ENCODE results near the gene GALNT9. TPM values are rescaled to one million over a fixed set of nuclear protein-coding genes. Genes with fewer than 3 reads are reported as not detected.
"Not testable (repeated sequence)": the region's sequence is repeated elsewhere in the genome, so short reads cannot be mapped to it uniquely, and the experiment has no call there.

GALNT9 gene
- total RNA-seq, 1 experiment from 2014 or later: 1.7 TPM

- no peak for DNase-seq (ENCODE audit: low spot score)
These were observed 78.1 kb downstream of the GALNT9 start for GRCh38 chr12:132251310-132251709.

GRCh38 chr12:132250707-132251106 lies 78.7 kb downstream of the GALNT9 start:
- DNase-seq (ENCODE audit: low spot score): no peak

DNA sequence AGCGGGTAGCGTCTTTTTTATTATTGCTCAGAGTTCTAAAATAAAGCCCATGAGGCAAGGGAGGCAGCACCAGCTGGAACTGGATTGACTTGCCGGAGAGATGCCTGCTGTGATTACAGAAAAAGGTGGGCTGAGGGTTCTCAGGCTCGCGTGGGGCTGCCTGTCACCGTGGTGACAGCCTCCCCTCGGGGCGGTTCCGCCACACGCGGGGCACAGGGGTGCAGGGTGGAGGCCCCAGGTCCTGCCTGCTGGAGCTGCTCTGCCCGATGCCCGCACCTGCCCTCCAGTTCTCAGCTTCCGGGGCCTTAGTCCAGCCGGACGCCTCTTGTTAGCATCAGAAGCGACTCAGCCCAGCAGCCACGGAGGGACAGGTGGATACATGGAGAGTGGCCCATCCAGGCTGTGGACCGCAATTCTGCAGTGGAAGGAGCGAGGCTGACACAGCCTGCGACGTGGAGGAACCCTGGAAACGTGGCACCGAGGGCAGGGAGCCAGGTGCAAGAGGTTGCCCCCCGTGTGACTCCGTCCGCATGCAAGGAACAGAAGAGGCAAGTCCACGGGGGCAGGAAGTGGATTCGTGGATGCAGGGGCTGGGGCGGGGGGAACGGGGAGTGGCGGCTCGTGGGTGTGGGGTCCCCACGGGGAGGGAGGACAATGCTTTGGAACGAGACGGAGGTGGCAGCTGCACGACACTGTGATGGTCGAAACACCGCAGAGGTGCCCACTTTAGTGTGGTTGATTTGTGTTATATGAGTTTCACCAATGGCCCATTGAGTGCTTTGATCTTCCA lies 79.5 kb downstream of the GALNT9 start:
- no peak for DNase-seq (ENCODE audit: low spot score)

DNA sequence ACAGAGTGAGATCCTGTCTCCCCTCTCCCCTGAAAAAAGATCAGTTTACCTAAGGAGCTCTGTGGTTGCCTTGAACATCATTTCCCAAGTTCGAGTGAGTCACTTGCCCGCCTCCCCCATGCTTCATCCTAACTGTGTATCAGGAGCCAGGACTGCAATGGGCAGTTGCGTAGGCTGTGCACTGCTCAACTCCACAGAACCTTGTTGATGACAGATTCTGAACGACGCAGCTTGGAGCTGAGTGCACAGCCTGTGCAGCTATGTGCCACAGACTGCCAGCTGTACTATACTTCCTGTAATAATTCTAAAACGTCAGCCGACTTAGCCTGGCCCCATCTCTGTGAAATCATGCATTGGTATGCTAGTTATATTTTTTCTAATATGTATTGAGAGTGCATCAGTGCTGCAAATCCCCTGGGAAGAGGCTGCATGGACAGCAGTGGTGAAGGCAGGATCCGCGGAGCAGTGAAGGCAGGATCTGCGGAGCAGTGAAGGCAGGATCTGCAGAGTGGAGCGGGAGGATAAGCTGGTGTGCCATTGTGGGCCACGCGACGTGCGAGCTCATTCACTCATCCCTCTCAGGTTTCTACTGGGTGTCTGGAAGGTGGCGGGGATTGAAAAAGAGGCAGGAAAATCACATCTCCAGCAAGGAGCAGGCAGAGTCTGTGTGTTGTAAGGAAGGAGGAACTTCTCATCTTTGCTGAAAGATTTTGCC lies 80.8 kb downstream of the GALNT9 start:
- DNase-seq (ENCODE audit: low spot score): no peak

DNA sequence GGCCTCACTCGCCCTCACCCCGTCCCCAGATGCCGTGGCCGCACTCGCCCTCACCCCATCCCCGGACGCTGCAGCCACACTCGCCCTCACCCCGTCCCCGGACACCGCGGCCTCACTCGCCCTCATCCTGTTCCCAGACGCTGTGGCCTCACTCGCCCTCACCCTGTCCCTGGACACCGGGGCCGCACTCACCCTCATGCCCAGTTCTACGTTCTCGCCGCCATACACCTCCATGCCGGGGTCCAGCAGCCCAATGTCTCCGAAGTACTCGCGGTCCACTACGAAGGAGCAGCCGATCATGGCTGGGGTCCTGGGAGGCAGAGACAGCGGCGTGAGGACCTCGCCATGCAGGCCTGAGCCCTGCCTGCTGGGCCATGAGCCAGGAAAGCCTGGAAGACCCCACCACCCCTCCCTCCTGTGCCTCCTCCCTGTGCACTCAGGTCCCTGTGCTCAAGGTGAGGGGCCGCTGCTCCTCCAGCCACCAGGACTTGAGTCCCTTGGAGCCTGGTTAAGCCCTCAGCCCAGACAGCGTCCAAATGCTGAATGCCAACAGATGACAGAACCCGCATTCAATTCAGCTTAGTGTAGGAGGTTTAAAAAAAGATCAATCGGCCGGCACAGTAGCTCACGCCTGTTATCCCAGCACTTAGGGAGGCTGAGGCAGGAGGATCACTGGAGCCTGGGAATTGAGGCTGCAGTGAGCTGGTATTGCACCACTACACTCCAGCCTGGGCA lies 81.5 kb downstream of the GALNT9 start:
- no peak for DNase-seq (ENCODE audit: low spot score)

- no peak for DNase-seq (ENCODE audit: low spot score)
These were observed 82.2 kb downstream of the GALNT9 start for GRCh38 chr12:132246997-132247717.

DNA sequence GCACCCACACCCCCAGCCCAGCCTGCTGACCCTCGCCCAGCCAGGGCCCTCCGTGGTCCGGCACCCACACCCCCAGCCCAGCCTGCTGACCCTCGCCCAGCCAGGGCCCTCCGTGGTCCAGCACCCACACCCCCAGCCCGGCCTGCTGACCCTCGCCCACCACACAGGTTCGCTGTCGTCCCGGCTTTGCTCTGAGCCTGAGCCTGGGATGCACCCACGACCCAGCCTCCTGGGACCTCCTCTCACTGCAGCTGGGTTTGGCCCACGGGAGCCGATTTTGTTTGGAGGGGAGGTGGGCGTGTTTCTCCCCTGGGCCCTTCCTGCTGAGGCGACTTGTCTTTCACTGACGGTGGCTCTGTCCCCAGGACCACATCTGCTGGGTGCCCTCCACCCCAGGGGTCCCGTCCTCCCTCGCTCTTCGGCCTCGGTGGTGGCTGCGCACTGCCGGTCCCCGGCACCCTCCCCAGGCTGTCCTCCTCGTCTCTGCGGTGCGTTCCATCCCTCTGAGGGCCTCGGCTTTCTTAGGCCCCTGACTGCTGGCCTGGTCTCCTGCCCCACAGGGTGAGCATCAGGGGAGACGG lies 83.8 kb downstream of the GALNT9 start:
- DNase-seq (ENCODE audit: low spot score): no peak

DNA sequence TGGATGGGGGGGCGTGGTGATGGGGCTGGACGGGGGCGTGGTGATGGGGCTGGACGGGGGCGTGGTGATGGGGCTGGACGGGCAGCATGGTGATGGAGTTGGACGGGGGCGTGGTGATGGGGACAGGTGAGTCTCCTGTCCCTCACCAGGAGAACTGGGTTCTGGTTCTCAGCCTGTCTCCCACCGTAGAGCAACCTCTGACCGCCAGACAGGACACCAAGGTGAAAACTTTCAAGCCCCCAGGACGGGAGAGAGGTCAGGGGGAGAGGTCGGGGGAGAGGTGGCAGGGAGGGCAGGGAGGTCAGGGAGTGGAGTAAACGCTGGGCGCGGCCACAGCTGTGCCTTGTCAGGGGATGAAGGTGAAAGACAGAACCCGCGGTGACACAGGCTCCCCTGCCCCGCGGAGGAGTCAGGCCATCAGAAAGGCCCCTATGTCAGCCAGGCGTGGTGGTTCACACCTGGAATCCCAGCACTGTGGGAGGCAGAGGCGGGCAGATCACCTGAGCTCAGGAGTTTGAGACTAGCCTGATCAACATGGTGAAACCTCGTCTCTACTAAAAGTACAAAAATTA lies 84.6 kb downstream of the GALNT9 start:
- no peak for DNase-seq (ENCODE audit: low spot score)

DNA sequence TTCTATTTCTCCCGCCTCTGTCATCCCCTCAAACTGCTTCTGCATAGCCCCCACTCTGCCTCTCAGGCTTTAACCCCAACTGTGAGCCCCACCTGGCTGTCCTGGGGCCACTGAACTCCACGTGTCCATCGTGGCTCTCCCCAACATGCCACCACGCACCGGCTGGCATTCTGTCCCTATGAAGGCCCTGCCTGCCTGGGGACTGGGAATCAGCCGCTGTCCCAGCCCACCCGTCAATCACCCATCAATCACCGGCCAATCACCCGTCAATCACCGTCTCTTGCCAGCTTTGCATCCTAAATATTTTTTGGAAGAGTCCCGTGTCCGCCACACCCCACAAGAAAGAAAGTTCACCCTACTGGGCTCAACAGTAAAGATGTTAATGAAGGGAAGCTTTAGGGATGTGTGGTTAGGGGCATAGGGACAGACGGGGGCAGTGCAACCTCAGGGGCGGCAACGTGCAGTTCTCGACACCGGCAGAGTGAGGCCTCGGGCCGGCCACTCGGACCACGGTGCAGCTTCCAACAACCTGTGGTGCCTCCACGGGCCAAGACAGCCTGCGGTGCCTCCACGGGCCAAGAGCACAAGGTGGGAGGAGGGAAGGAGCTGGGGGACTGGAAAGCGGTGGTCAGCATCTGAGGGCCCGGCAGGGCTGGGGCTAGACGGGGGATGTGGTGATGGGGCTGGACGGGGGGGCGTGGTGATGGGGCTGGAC lies 85.6 kb downstream of the GALNT9 start:
- DNase-seq (ENCODE audit: low spot score): no peak

- not testable (repeated sequence) for DNase-seq (ENCODE audit: low spot score)
These were observed 86.2 kb downstream of the GALNT9 start for GRCh38 chr12:132243171-132243570.

GRCh38 chr12:132240669-132241007 lies 88.8 kb downstream of the GALNT9 start:
- DNase-seq (ENCODE audit: low spot score): not testable (repeated sequence)

GRCh38 chr12:132239796-132240668 lies 89.4 kb downstream of the GALNT9 start:
- DNase-seq (ENCODE audit: low spot score): no peak

DNA sequence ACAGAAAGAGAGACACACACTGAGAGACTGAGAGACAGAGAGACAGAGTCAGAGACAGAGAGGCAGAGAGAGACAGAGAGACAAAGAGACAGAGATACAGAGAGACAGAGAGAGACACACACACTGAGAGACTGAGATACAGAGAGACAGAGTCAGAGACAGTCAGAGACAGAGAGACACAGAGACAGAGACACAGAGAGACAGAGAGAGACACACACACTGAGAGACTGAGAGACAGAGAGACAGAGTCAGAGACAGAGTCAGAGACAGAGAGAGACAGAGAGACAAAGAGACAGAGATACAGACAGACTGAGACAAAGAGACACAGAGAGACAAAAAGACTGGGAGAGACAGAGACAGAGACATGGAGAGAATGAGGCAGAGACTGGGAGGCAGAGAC lies 90.0 kb downstream of the GALNT9 start:
- no peak for DNase-seq (ENCODE audit: low spot score)

DNA sequence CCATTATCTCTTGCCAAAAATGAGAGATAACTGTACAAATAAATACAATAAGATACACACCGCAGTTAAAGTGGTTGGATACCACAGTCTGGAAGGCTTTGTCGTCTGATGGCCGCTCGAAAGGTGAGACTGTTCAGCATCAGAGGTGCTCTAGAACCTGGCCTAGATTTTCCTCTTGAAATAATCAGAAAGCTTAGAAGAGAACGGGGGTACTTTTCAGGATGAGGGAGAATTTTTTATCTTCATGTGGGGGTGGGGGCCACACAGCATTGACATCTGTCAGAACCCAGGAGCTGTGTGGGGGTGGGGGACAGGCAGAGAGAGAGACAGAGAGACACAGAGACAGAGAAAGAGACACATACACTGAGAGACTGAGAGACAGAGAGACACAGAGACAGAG lies 90.5 kb downstream of the GALNT9 start:
- DNase-seq (ENCODE audit: low spot score): no peak

DNA sequence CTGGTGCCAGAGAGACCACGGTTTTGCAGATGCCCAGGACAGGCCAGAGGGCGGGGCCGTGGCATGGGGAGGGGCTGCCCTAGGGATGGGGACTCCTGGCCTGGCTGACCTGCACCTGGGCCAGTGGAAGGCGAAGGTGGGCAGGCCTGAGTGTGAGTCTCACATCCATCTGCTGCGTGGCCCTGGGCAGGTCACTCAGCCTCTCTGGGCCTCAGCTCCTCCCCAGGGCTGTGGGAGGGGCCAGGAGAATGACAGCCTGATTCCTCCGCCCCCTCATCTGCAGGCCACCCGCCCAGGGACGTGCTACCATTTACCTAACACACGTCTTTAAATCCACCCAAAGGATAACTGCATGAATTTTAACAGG lies 90.9 kb downstream of the GALNT9 start:
- no peak for DNase-seq (ENCODE audit: low spot score)

GRCh38 chr12:132237772-132238487 lies 91.5 kb downstream of the GALNT9 start:
- no peak for DNase-seq (ENCODE audit: low spot score)

DNA sequence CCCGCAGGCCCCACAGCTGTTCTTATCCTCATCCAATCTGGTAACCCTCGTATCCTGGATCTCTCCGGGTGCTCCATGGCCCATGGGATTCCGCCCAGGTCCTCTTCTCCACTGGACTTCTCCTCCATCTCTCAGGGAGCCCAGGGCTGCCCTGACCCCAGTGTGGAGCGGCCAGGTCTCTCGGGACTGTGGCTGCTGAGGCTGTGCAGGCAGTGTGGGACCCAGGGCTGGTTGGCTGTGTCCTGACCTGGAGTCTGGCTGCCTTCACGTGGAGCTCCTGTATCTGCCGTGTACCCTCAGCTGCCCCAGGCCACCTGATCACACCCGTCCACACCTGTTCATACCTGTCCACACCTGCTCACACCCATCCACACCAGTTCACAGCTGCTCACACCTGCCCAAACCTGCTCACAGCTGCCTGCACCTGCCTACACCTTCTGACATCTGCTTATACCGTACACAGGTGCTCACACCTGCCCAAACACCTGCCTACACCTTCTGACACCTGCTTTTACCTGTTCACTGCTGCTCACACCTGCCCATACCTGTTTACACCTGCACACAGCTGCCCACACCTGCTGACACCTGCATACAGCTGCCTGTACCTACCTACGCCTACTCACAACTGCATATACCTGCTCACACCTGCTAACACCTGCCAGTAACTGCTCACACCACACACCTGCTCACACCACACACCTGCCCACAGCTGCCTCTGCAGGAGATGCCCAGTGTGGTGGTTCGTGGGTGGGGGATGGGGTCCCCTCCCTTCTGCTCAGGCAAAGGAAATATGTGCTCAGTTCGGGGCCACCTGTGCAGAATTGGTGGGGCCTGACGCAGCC lies 92.2 kb downstream of the GALNT9 start:
- DNase-seq (ENCODE audit: low spot score): no peak

Measured in H4 (cell line).